ENCODE data around the gene COL18A1. TPM values are rescaled to one million over a fixed set of nuclear protein-coding genes. Genes with fewer than 3 reads are reported as not detected.

The COL18A1 gene
- total RNA-seq, 1 donor from 2014 or later = 515 TPM

DNA sequence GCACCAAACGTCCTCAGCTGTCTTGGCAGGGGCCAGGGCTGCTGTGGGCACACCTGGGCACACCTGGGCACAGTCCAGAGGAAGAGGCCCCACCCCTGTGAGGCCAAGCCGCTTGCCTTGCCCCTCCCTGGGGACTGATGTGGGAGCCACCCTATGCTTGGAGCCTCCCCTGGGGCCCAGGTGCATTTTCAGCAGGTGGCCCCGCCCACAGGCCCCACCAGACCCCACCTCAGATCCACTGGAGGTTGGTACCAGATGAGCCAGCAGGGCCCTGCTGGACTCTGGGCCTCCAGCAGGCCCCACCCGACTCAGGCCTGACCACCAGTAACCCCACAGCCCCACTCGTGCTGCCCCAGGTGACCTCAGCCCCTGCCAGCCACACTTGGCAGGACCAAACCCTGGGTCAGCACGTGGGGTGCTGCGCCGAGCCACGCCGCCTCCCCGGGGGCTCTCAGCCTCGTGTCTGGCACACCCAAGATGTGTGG lies 128.4 kb downstream of the COL18A1 start:
- Mint-ChIP-seq H3K36me3 (ENCODE audit: unreplicated experiment) (peaks cover 2% of the 10 kb centered on the region), H3K27me3 (ENCODE audit: unreplicated experiment) (no peaks in the 10 kb centered on the region), H3K27ac (ENCODE audit: unreplicated experiment) (no peak overlapping the region), H3K4me1 (ENCODE audit: unreplicated experiment) (no peaks in the 10 kb centered on the region), H3K4me3 (ENCODE audit: unreplicated experiment) (no peak overlapping the region), H3K9me3 (ENCODE audit: unreplicated experiment) (no peaks in the 10 kb centered on the region)
- TF ChIP-seq, protein P1, sequence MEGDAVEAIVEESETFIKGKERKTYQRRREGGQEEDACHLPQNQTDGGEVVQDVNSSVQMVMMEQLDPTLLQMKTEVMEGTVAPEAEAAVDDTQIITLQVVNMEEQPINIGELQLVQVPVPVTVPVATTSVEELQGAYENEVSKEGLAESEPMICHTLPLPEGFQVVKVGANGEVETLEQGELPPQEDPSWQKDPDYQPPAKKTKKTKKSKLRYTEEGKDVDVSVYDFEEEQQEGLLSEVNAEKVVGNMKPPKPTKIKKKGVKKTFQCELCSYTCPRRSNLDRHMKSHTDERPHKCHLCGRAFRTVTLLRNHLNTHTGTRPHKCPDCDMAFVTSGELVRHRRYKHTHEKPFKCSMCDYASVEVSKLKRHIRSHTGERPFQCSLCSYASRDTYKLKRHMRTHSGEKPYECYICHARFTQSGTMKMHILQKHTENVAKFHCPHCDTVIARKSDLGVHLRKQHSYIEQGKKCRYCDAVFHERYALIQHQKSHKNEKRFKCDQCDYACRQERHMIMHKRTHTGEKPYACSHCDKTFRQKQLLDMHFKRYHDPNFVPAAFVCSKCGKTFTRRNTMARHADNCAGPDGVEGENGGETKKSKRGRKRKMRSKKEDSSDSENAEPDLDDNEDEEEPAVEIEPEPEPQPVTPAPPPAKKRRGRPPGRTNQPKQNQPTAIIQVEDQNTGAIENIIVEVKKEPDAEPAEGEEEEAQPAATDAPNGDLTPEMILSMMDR (IDR thresholded peaks at IDR 0.05) = no peak
- no peak for DNase-seq (ENCODE audit: extremely low spot score, unreplicated experiment)

DNA sequence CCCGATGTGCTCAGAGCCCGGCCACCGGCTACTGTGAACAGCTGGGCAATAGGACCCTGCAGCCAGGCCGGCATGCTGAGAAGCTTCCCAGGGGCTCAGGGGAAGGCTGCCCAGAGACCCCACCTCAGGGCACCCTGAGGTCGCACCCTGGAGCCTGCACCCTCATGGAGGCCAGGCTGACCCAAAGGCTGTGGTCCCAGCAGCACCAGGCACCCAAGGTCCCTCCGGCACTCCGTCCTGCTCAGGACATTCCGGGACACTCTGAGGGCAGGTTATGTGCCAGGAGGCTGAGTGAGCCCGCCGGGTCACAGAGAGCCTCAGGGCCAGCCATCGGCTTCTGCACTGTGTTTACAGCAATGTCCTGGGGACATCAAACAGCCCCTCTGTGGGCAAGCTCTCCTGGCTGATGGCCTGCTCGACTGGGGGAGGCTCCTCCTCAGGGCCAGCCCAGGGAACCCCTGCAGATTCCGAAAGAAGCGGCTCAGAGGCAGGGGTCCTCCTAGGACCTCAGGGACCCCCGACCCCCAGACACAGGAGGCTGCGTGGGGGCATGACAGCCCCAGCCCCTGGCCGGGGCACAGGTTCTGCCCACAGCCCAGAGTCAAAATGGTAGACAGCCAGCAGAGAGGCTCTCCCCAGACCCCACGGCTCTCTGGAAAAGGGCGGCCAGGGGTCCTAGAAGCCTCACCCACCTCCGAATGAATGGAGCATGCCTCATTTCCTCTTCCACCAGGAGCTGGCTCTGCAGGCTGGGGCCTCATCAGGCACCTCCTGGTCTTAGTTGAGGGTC lies 129.1 kb downstream of the COL18A1 start:
- Mint-ChIP-seq H3K27ac (ENCODE audit: unreplicated experiment) (no peak overlapping the region), H3K4me3 (ENCODE audit: unreplicated experiment) (no peak overlapping the region), H3K36me3 (ENCODE audit: unreplicated experiment) (peaks cover 2% of the 10 kb centered on the region), H3K9me3 (ENCODE audit: unreplicated experiment) (no peaks in the 10 kb centered on the region), H3K4me1 (ENCODE audit: unreplicated experiment) (no peaks in the 10 kb centered on the region), H3K27me3 (ENCODE audit: unreplicated experiment) (no peaks in the 10 kb centered on the region)
- TF ChIP-seq, protein P1 (IDR thresholded peaks at IDR 0.05) = no peak
- DNase-seq (ENCODE audit: extremely low spot score, unreplicated experiment) = no peak

DNA sequence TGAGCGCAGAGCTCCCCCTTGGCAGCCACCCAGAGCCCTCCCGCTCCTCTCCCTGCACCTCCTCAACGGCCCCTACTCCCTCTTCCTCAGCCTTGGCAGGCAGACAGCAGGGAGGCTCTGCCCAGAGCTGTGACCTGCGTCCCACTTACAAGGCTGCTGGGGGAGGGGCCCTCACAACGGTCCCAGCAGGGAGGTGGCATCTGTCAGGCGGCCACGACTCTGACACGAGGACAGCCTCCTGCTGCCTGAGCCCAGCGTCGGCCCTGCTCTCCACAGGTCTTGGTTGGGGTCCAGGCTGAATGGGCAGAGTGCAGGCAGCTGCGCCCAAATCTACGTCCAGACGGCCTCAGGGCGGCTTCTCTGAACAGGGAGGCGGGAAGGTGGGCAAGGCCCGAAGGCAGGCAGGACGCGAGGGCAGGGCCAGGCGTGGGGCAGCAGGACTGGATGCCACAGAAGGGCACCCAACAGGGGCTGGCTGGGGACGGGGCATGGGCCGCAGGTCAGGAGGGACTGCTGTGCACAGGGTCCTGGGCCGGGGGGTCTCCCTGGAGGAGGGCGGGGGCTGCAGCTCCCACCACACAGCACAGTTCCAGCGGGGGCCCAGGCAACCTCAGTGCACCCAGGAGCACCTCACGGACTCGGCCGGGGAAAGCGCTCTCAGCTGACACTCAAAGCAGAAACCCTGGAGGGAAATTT lies 129.8 kb downstream of the COL18A1 start:
- Mint-ChIP-seq H3K27me3 (ENCODE audit: unreplicated experiment) (no peaks in the 10 kb centered on the region), H3K36me3 (ENCODE audit: unreplicated experiment) (peaks cover 2% of the 10 kb centered on the region), H3K27ac (ENCODE audit: unreplicated experiment) (no peak overlapping the region), H3K4me1 (ENCODE audit: unreplicated experiment) (no peaks in the 10 kb centered on the region), H3K4me3 (ENCODE audit: unreplicated experiment) (no peak overlapping the region), H3K9me3 (ENCODE audit: unreplicated experiment) (no peaks in the 10 kb centered on the region)
- DNase-seq (ENCODE audit: extremely low spot score, unreplicated experiment) = no peak
- TF ChIP-seq, protein P1 (IDR thresholded peaks at IDR 0.05) = no peak

DNA sequence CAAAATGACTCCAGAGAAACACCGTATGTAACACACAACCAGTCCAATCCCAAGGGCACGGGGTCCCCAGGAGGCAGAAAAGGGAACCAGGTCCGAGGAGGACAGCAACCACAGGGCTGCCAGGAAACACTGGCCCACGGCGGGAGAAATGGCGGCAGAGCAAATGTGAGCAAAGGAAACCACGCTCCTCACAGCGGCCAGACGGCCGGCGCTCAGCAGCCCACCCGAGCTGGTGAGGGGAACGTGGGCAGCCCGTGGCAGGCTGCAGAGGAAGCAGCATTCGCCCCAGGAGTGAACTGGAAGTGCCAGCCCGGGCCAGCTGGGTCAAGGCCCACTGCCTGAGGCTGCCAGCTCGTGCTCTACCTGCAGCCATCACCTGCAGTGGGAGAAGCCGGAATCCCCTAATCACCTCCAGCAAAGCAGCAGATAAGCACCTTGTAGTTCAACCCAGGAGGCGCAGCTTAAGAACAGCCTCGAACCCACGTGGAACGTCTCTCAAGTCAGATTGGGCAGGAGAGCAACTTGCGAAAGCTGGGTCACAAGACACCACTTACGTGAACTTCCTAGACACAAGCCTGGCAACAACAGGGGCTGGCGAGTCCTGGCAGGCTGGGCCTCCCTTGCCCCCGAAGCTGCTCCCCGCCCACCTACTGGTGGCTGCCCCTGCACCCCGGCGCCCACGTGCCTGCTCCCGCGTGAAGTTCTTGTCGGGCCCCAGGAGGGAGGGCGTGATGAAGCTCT lies 130.5 kb downstream of the COL18A1 start:
- H3K9me3 Mint-ChIP-seq (ENCODE audit: unreplicated experiment) = no peaks in the 10 kb centered on the region
- TF ChIP-seq, protein P1 (IDR thresholded peaks at IDR 0.05) = no peak
- no peaks in the 10 kb centered on the region for H3K4me1 Mint-ChIP-seq (ENCODE audit: unreplicated experiment)
- H3K27me3 Mint-ChIP-seq (ENCODE audit: unreplicated experiment) = no peaks in the 10 kb centered on the region
- peaks cover 2% of the 10 kb centered on the region for H3K36me3 Mint-ChIP-seq (ENCODE audit: unreplicated experiment)
- H3K4me3 Mint-ChIP-seq (ENCODE audit: unreplicated experiment) = no peak overlapping the region
- H3K27ac Mint-ChIP-seq (ENCODE audit: unreplicated experiment) = no peak overlapping the region
- DNase-seq (ENCODE audit: extremely low spot score, unreplicated experiment) = no peak

Measured in osteocyte (in vitro differentiated cells).